GM23248 (cell line): ENCODE measurements around the gene FRMD5. TPM values are rescaled to one million over a fixed set of nuclear protein-coding genes. Genes with fewer than 3 reads are reported as not detected.

ENCODE experiments used
- DNase-seq: peaks from one replicate; pipeline ENCODE4 v3.0.0-alpha.2; 2015
- H2AFZ ChIP-seq: fragments of 200-600 bp; sonication (generic); 2 replicates; pipeline ENCODE4 v1.6.1; 2016; ENCODE audit warnings: antibody characterized with exemption
- H3F3A ChIP-seq: fragments of 200-600 bp; sonication (generic); 2 replicates; pipeline ENCODE4 v1.6.1; 2016; ENCODE audit warnings: mild to moderate bottlenecking, antibody characterized with exemption, mixed run types; ENCODE audit not compliant: insufficient read depth
- H3K27ac ChIP-seq: fragments of 200-600 bp; sonication (generic); 2 replicates; pipeline ENCODE4 v1.5.1; 2016; ENCODE audit warnings: mild to moderate bottlenecking
- H3K27me3 ChIP-seq: fragments of 200-600 bp; sonication (generic); replicated peaks from 2 replicates; pipeline ENCODE4 v1.6.1; 2016; ENCODE audit warnings: mild to moderate bottlenecking; ENCODE audit not compliant: insufficient read depth
- H3K36me3 ChIP-seq: fragments of 200-600 bp; sonication (generic); 2 replicates; pipeline ENCODE4 v1.6.1; 2016; ENCODE audit warnings: low read depth, mild to moderate bottlenecking
- H3K4me1 ChIP-seq: fragments of 200-600 bp; sonication (generic); 2 replicates; pipeline ENCODE4 v1.6.1; 2016; ENCODE audit warnings: mild to moderate bottlenecking; ENCODE audit not compliant: insufficient read depth
- H3K4me2 ChIP-seq: fragments of 200-600 bp; sonication (generic); one replicate; pipeline ENCODE4 v1.6.1; 2016; ENCODE audit warnings: mild to moderate bottlenecking; ENCODE audit not compliant: unreplicated experiment
- H3K4me3 ChIP-seq: fragments of 200-600 bp; sonication (generic); 2 replicates; pipeline ENCODE4 v1.5.1; 2016; ENCODE audit warnings: mild to moderate bottlenecking
- H3K79me2 ChIP-seq: fragments of 200-600 bp; sonication (generic); 2 replicates; pipeline ENCODE4 v1.6.1; 2016; ENCODE audit warnings: mild to moderate bottlenecking; ENCODE audit not compliant: insufficient read depth
- H3K9ac ChIP-seq: fragments of 200-600 bp; sonication (generic); 2 replicates; pipeline ENCODE4 v1.6.1; 2016; ENCODE audit warnings: mild to moderate bottlenecking
- H3K9me2 ChIP-seq: fragments of 200-600 bp; sonication (generic); 2 replicates; pipeline ENCODE4 v1.6.1; 2016; ENCODE audit warnings: mixed run types, mild to moderate bottlenecking, moderate library complexity; ENCODE audit not compliant: insufficient read depth
- H3K9me3 ChIP-seq: fragments of 200-600 bp; sonication (generic); one replicate; pipeline ENCODE4 v1.6.1; 2017; ENCODE audit warnings: low read depth
- H4K20me1 ChIP-seq: fragments of 200-600 bp; sonication (generic); 2 replicates; pipeline ENCODE4 v1.6.0; 2016; ENCODE audit not compliant: insufficient read depth
- EZH2 ChIP-seq: fragments of 200-600 bp; sonication (generic); IDR thresholded peaks from 2 replicates; pipeline ENCODE4 v1.6.1; 2018; ENCODE audit warnings: antibody characterized with exemption, mild to moderate bottlenecking; ENCODE audit not compliant: insufficient read depth, poor library complexity, severe bottlenecking
- EZH2phosphoT487 ChIP-seq: fragments of 200-600 bp; sonication (generic); IDR thresholded peaks from 2 replicates; pipeline ENCODE4 v1.6.1; 2018; ENCODE audit warnings: antibody characterized with exemption, moderate library complexity, mild to moderate bottlenecking, low read depth; ENCODE audit not compliant: insufficient read depth
- WGBS, 2 experiments: methylation state at CpG; one replicate each; pipeline ENCODE4 v1.1.6; 2015 to 2017; ENCODE audit warnings: low lambda C conversion rate in 2 of 2, low coverage in 1 of 2; ENCODE audit errors: missing lambda C conversion rate in 2 of 2; 5-methylcytosine and 5-hydroxymethylcytosine counted together
- in situ Hi-C: fragments of 300-500 bp; cut with MboI; formaldehyde crosslinking; loops from 2 replicates; pipeline ENCODE4 v1.15.0; 2020
- polyA plus RNA-seq: library from polyadenylated mRNA; unstranded; fragments of >200 nt; fragmentation: Nextera tagmentation; extraction: Ambion mirVana; gene quantifications from 2 replicates; pipeline ENCODE4 v1.2.1, GENCODE V29; 2016
- total RNA-seq: library from RNA; depleted of rRNA; stranded (reverse); fragments of >200 nt; shearing (Covaris generic); gene quantifications from 2 replicates; pipeline ENCODE4 v1.2.3, GENCODE V29; 2014

FRMD5 gene
- total and polyA plus RNA-seq, 2 experiments from 2014 or later: 0.65 to 2.9 TPM

- no peaks in the 10 kb centered on the region for H3K9me2 ChIP-seq
- H3K27ac ChIP-seq: no peak overlapping the region
- in situ Hi-C loops: loop anchor here (10.0 kb wide), 2 partner anchors 156 to 306 kb away; no protein-coding TSS in a partner anchor
- H3K36me3 ChIP-seq: no peaks in the 10 kb centered on the region
- peaks cover 27% of the 10 kb centered on the region for H3F3A ChIP-seq
- H3K4me1 ChIP-seq: peaks cover 33% of the 10 kb centered on the region
- H3K79me2 ChIP-seq: no peaks in the 10 kb centered on the region
- H3K9ac ChIP-seq: no peak overlapping the region
- no peaks in the 10 kb centered on the region for H3K9me3 ChIP-seq
- WGBS, 2 experiments: 87 to 93% methylated on average over 4 of the region's 4 CpGs
- H2AFZ ChIP-seq: no peak overlapping the region
- H4K20me1 ChIP-seq: no peaks in the 10 kb centered on the region
- TF ChIP-seq EZH2 (no peak), EZH2phosphoT487 (no peak)
- no peak overlapping the region for H3K4me3 ChIP-seq
- H3K27me3 ChIP-seq: no peaks in the 10 kb centered on the region
- no peak for DNase-seq
- no peak overlapping the region for H3K4me2 ChIP-seq
These were observed 286.5 kb downstream of the FRMD5 start for GRCh38 chr15:43908516-43909050.

- H3F3A ChIP-seq: peaks cover 3% of the 10 kb centered on the region
- in situ Hi-C loops: loop anchor here (10.0 kb wide), 2 partner anchors 159 to 309 kb away; no protein-coding TSS in a partner anchor
- no peak overlapping the region for H3K9ac ChIP-seq
- H3K9me3 ChIP-seq: no peaks in the 10 kb centered on the region
- no peak overlapping the region for H3K4me3 ChIP-seq
- 92 to 95% methylated on average over 7 of the region's 7 CpGs for WGBS, 2 experiments
- no peaks in the 10 kb centered on the region for H3K27me3 ChIP-seq
- TF ChIP-seq EZH2phosphoT487: no peak
- TF ChIP-seq EZH2: no peak
- H3K27ac ChIP-seq: no peak overlapping the region
- H3K79me2 ChIP-seq: no peaks in the 10 kb centered on the region
- no peaks in the 10 kb centered on the region for H3K36me3 ChIP-seq
- no peak overlapping the region for H2AFZ ChIP-seq
- H3K4me1 ChIP-seq: peaks cover 6% of the 10 kb centered on the region
- H4K20me1 ChIP-seq: no peaks in the 10 kb centered on the region
- H3K9me2 ChIP-seq: no peaks in the 10 kb centered on the region
- no peak for DNase-seq
- H3K4me2 ChIP-seq: no peak overlapping the region
These were observed 289.3 kb downstream of the FRMD5 start for GRCh38 chr15:43905755-43906154.

DNA sequence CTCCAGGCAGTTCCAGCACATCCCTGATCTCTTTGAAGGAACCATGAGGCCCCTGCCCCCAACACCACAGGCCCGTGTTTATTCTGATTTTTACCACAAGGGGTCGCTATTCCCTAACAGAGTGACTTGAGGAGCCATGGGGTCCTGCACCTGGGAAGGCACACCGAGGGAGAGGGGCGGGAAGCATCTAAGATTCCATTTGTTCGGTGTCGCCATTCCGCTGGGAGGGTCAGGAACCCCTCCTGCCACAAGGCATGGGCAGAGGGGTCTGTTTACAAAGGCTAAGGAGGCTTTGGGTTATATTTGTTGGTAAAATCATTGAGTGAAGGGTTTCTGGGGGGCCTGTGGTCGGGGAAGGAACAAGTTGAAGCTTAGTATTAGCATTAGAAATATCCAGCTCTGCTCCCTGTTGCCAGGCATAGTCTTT, 291.2 kb downstream of the FRMD5 start:
- Histone ChIP-seq H3K27me3 (no peaks in the 10 kb centered on the region), H3F3A (no peaks in the 10 kb centered on the region), H3K9me2 (no peaks in the 10 kb centered on the region), H3K9me3 (no peaks in the 10 kb centered on the region), H3K79me2 (no peaks in the 10 kb centered on the region), H2AFZ (0 out of 2 replicates have a peak overlapping the region, but pooled peaks have one; percentile 3), H3K4me3 (no peak overlapping the region), H3K4me1 (no peaks in the 10 kb centered on the region), H3K4me2 (no peak overlapping the region), H3K9ac (no peak overlapping the region), H4K20me1 (no peaks in the 10 kb centered on the region), H3K36me3 (no peaks in the 10 kb centered on the region), H3K27ac (no peak overlapping the region)
- DNase-seq: peak; percentile 65
- TF ChIP-seq EZH2 (no peak), EZH2phosphoT487 (no peak)
- in situ Hi-C loops: loop anchor here (10.0 kb wide), 2 partner anchors 161 to 311 kb away; no protein-coding TSS in a partner anchor
- 3% methylated on average over 8 of the region's 8 CpGs for WGBS, 2 experiments

DNA sequence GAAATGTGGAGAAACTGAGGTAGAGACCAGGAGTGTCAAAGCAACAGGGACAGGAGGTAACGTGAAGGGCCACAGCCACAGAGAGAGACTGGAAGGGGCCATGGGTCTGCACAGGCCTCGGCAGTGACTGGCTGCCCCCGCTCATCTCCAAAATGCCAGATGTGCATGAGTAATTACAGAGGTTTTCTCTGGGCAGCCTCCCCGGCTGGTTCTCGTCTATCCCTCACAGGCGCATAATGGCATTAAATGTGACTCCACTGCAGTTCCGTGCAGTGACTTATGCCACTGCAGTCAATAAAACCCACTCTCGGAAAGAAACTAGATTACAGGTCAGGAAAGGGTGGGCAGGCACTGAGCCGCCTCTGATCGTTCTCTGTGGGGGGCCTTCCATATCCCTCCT, 293.6 kb downstream of the FRMD5 start:
- no peak overlapping the region for H2AFZ ChIP-seq
- no peaks in the 10 kb centered on the region for H3K27me3 ChIP-seq
- no peaks in the 10 kb centered on the region for H3F3A ChIP-seq
- no peak overlapping the region for H3K4me3 ChIP-seq
- H3K27ac ChIP-seq: no peak overlapping the region
- no peak overlapping the region for H3K4me2 ChIP-seq
- in situ Hi-C loops: loop anchor here (10.0 kb wide), 2 partner anchors 163 to 313 kb away; no protein-coding TSS in a partner anchor
- H3K36me3 ChIP-seq: no peaks in the 10 kb centered on the region
- H3K4me1 ChIP-seq: no peaks in the 10 kb centered on the region
- WGBS, 2 experiments: 69 to 70% methylated on average over 10 of the region's 10 CpGs
- no peak overlapping the region for H3K9ac ChIP-seq
- H3K9me2 ChIP-seq: no peaks in the 10 kb centered on the region
- peak; percentile 33 for DNase-seq
- H3K79me2 ChIP-seq: no peaks in the 10 kb centered on the region
- TF ChIP-seq EZH2: no peak
- no peak for TF ChIP-seq EZH2phosphoT487
- H3K9me3 ChIP-seq: no peaks in the 10 kb centered on the region
- no peaks in the 10 kb centered on the region for H4K20me1 ChIP-seq
